ENCODE measurements around the gene CDC25B.

DNA sequence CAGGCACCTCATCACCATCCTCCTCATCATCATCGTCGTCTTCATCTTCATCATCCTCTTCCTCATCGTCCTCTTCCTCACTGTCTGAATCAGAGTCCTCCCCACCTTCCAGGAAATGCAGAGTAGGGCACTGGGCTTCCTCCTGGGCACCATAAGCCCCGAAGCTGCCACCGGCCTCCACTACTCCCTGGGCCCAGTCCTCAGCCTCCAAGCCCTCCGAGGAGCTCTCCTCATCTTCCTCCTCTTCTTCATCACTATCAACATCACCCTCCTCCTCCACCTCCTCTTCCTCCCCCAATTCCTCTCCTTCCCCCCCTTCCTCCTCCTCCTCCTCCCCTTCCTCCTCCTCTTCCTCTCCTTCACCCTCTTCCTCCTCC, 11.3 kb upstream of the CDC25B start:
- TF ChIP-seq, protein P1, sequence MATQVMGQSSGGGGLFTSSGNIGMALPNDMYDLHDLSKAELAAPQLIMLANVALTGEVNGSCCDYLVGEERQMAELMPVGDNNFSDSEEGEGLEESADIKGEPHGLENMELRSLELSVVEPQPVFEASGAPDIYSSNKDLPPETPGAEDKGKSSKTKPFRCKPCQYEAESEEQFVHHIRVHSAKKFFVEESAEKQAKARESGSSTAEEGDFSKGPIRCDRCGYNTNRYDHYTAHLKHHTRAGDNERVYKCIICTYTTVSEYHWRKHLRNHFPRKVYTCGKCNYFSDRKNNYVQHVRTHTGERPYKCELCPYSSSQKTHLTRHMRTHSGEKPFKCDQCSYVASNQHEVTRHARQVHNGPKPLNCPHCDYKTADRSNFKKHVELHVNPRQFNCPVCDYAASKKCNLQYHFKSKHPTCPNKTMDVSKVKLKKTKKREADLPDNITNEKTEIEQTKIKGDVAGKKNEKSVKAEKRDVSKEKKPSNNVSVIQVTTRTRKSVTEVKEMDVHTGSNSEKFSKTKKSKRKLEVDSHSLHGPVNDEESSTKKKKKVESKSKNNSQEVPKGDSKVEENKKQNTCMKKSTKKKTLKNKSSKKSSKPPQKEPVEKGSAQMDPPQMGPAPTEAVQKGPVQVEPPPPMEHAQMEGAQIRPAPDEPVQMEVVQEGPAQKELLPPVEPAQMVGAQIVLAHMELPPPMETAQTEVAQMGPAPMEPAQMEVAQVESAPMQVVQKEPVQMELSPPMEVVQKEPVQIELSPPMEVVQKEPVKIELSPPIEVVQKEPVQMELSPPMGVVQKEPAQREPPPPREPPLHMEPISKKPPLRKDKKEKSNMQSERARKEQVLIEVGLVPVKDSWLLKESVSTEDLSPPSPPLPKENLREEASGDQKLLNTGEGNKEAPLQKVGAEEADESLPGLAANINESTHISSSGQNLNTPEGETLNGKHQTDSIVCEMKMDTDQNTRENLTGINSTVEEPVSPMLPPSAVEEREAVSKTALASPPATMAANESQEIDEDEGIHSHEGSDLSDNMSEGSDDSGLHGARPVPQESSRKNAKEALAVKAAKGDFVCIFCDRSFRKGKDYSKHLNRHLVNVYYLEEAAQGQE (IDR thresholded peaks at IDR 0.05; ENCODE audit: borderline replicate concordance in 1 of 2, low read depth in 1 of 2, low read length in 2 of 2) = no peak
- no peak for TF ChIP-seq ZNF672 (CRISPR knock-in tag; IDR thresholded peaks at IDR 0.05)
- TF ChIP-seq RFXANK (CRISPR knock-in tag; IDR thresholded peaks at IDR 0.05) = no peak
- TF ChIP-seq JUNB (CRISPR knock-in tag; IDR thresholded peaks at IDR 0.05; ENCODE audit: borderline replicate concordance) = no peak
- no peak for TF ChIP-seq HMG20A (CRISPR knock-in tag; IDR thresholded peaks at IDR 0.05; ENCODE audit: borderline replicate concordance)
- TF ChIP-seq, protein P2, sequence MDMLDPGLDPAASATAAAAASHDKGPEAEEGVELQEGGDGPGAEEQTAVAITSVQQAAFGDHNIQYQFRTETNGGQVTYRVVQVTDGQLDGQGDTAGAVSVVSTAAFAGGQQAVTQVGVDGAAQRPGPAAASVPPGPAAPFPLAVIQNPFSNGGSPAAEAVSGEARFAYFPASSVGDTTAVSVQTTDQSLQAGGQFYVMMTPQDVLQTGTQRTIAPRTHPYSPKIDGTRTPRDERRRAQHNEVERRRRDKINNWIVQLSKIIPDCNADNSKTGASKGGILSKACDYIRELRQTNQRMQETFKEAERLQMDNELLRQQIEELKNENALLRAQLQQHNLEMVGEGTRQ (IDR thresholded peaks at IDR 0.05; ENCODE audit: low read depth, low read length) = no peak
- TF ChIP-seq, protein P2 (CRISPR knock-in tag; IDR thresholded peaks at IDR 0.05; ENCODE audit: borderline replicate concordance) = no peak
- TF ChIP-seq ZNF329 (CRISPR knock-in tag; IDR thresholded peaks at IDR 0.05; ENCODE audit: low read depth) = no peak
- TF ChIP-seq, protein P3, sequence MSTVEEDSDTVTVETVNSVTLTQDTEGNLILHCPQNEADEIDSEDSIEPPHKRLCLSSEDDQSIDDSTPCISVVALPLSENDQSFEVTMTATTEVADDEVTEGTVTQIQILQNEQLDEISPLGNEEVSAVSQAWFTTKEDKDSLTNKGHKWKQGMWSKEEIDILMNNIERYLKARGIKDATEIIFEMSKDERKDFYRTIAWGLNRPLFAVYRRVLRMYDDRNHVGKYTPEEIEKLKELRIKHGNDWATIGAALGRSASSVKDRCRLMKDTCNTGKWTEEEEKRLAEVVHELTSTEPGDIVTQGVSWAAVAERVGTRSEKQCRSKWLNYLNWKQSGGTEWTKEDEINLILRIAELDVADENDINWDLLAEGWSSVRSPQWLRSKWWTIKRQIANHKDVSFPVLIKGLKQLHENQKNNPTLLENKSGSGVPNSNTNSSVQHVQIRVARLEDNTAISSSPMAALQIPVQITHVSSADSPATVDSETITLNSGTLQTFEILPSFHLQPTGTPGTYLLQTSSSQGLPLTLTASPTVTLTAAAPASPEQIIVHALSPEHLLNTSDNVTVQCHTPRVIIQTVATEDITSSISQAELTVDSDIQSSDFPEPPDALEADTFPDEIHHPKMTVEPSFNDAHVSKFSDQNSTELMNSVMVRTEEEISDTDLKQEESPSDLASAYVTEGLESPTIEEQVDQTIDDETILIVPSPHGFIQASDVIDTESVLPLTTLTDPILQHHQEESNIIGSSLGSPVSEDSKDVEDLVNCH (CRISPR knock-in tag; IDR thresholded peaks at IDR 0.05) = no peak

Measured in HepG2 (cell line).